Tibial nerve (tissue), 4 donors: ENCODE measurements around the gene PRSS50. TPM values are rescaled to one million over a fixed set of nuclear protein-coding genes. Genes with fewer than 3 reads are reported as not detected.
"Not testable (repeated sequence)": the region's sequence is repeated elsewhere in the genome, so short reads cannot be mapped to it uniquely, and the experiment has no call there.

Experiments used
- DNase-seq, 2 donors: peaks; one replicate each; pipeline ENCODE4 v3.0.0-alpha.2; 2019; ENCODE audit warnings: low spot score in 2 of 2
- H3K27ac ChIP-seq, 4 donors: fragments of 200-600 bp; sonication (generic) in 3 of 4; one replicate each; pipeline ENCODE4 v1.5.1; 2017 to 2019; ENCODE audit warnings: mild to moderate bottlenecking in 1 of 4
- H3K27me3 ChIP-seq, 2 donors: fragments of 200-600 bp; sonication (generic) in 1 of 2; one replicate each; pipeline versions ENCODE4 v1.5.1 to v1.6.0; 2017 to 2019
- H3K36me3 ChIP-seq, 3 donors: fragments of 200-600 bp; sonication (generic); one replicate each; pipeline ENCODE4 v1.5.1; 2018 to 2019
- H3K4me1 ChIP-seq, 4 donors: fragments of 200-600 bp; sonication (generic) in 3 of 4; one replicate each; pipeline ENCODE4 v1.5.1; 2017 to 2019
- H3K4me3 ChIP-seq, 4 donors: fragments of 200-600 bp; sonication (generic) in 3 of 4; one replicate each; pipeline ENCODE4 v1.5.1; 2017 to 2019; ENCODE audit warnings: mild to moderate bottlenecking in 1 of 4, moderate library complexity in 1 of 4
- H3K9me3 ChIP-seq, 4 donors: fragments of 200-600 bp; sonication (generic) in 3 of 4; one replicate each; pipeline ENCODE4 v1.5.1; 2017 to 2019
- EP300 ChIP-seq, 2 donors: sonication (generic); formaldehyde crosslinking; IDR thresholded peaks; one replicate each; pipeline ENCODE4 v1.6.1; 2017; ENCODE audit warnings: antibody characterized with exemption in 2 of 2, mild to moderate bottlenecking in 1 of 2
- POLR2A ChIP-seq, 2 donors: fragments of 450-650 bp; IDR thresholded peaks; one replicate each; pipeline ENCODE4 v1.6.1; 2017; ENCODE audit warnings: antibody characterized with exemption in 2 of 2, mild to moderate bottlenecking in 2 of 2, moderate library complexity in 2 of 2
- WGBS, 2 donors: methylation state at CpG; one replicate each; pipeline ENCODE4 v1.1.5; 2018; 5-methylcytosine and 5-hydroxymethylcytosine counted together
- total RNA-seq, 4 donors: library from RNA; depleted of rRNA; stranded (reverse); fragments of >200 nt; gene quantifications; one replicate each; pipeline ENCODE4 v1.1.0, GENCODE V29; 2016
- TF ChIP-seq, protein P1 (sequence below), 5 experiments: fragments of 200-600 bp in 3 of 5; fragments of 450-650 bp in 2 of 5; sonication (generic) in 3 of 5; IDR thresholded peaks; one replicate each; pipeline ENCODE4 v1.5.1; 2016 to 2019; ENCODE audit warnings: antibody characterized with exemption in 5 of 5, mild to moderate bottlenecking in 3 of 5, moderate library complexity in 2 of 5

The PRSS50 gene
- total RNA-seq, 4 donors from 2014 or later = 0.22 to 0.42 TPM; not detected in 2

DNA sequence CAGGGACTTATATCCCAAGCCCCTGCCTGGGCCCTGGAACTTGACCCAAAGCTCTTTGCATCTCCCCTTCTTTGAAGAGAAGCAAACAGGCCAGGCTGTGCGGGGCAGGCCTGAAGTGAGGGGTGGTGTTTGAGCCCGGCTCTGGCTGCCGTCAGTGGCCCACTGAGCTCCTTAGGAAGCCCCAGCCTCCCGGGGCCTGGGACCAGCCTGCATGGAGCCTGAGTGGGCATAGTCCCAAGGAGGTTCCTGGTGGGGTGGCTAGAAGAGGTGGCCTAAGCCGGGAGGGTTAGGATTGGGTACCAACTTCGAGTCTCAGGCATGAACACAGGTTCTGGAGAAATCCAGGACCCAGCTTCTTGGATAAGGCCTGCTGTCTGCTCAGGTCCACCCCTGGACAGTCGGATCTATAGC is 10.1 kb downstream of the PRSS50 start:
- 84 to 85% methylated on average over 3 to 7 of the region's 7 CpGs for WGBS, 2 donors
- peaks cover 0 to 3% (median 0%) of the 10 kb centered on the region in 4 donors for H3K4me1 ChIP-seq
- DNase-seq = no peak

DNA sequence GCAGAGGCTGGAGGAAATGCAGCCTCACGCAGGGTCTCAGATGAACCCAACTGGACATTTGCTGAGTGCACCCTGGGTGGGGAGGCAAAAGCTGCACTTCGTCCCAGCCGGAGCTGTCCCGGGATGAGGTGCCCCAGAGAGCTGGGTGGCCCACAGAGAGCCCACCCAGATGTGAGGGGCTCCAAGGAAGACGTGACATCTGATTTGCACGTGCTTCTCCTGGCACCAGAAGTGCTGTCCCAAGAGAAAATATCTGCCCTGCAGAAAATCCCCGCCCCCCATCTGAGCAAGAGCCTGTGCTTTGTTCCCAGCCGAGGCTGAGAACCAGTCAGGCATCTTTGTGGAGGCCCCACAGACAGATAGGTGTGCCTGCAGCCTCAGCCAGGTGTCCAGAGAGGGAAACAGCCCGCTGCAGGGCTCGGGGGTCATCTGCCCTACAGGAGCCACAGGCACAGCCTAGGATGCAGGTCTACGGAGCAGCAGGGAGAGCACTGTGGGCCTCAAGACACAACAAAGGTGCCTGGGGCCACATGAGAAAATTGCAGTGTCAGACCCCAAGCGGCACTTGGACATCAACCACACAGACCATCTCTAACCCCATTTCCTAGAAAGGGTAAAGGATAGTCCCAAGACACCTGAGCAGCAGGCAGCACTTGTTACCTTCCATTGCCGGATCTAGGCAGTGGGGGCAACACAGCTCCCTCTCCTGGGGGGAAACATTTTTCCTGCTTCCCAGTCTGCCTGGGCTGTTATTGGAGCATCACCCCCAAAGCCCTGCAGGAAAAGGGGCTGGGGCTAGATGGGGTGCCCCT is 10.7 kb downstream of the PRSS50 start:
- no peak for DNase-seq

More for the DNA sequence above, 10.1 kb downstream of the PRSS50 start:
- Histone ChIP-seq H3K4me3 (no peak overlapping the region), H3K27me3 (no peaks in the 10 kb centered on the region), H3K9me3 (no peaks in the 10 kb centered on the region), H3K27ac (no peak overlapping the region), H3K36me3 (no peaks in the 10 kb centered on the region)
- TF ChIP-seq POLR2A (IDR thresholded peaks at IDR 0.05) (no peak), EP300 (IDR thresholded peaks at IDR 0.05) (no peak)
- TF ChIP-seq, protein P1, sequence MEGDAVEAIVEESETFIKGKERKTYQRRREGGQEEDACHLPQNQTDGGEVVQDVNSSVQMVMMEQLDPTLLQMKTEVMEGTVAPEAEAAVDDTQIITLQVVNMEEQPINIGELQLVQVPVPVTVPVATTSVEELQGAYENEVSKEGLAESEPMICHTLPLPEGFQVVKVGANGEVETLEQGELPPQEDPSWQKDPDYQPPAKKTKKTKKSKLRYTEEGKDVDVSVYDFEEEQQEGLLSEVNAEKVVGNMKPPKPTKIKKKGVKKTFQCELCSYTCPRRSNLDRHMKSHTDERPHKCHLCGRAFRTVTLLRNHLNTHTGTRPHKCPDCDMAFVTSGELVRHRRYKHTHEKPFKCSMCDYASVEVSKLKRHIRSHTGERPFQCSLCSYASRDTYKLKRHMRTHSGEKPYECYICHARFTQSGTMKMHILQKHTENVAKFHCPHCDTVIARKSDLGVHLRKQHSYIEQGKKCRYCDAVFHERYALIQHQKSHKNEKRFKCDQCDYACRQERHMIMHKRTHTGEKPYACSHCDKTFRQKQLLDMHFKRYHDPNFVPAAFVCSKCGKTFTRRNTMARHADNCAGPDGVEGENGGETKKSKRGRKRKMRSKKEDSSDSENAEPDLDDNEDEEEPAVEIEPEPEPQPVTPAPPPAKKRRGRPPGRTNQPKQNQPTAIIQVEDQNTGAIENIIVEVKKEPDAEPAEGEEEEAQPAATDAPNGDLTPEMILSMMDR (IDR thresholded peaks at IDR 0.05) = no peak

DNA sequence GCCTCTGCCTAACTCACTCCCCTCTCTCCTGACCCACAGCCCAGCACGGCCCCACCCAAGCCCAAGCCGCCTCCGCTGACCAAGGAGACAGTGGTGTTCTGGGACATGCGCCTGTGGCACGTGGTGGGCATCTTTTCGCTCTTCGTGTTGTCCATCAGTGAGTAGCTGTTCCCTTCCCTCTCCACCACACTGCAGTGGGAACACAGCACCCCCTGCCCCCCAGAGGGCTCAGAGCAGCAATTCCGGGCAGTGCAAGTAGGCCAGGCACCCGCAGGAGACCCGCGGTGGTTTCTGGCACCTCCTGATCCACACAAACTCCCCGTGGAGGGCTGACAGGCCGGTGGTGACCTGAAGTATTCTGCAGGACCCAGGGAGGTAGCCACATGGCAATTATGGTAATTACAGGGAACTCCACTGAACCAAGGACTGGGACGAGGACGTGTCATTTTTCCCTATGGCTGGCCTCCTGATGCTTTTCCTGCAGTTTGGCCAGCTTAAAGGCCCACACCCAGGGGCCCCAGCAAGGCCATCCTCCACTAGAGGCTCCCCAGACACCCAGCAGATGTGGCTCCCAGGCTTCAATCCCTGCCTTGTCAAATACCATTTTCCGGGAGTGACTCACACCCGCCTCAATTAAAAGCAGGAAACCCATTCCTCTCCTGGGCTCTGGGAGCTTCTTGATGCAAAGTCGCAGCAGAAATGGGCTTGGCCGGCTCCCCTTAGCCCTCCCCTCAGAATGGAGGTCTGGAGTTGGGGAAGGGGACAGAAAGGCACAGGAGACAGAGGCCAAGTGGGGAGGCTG is 11.7 kb downstream of the PRSS50 start:
- no peak for DNase-seq
- Histone ChIP-seq H3K36me3 (no peaks in the 10 kb centered on the region), H3K9me3 (no peaks in the 10 kb centered on the region), H3K4me1 (peaks cover 0 to 12% (median 6%) of the 10 kb centered on the region in 4 donors), H3K27ac (no peak overlapping the region), H3K27me3 (peaks cover 0 to 9% of the 10 kb centered on the region in 2 donors), H3K4me3 (no peak overlapping the region)
- WGBS, 2 donors = 66 to 73% methylated on average over 14 to 19 of the region's 19 CpGs
- TF ChIP-seq, protein P1 (IDR thresholded peaks at IDR 0.05) = no peak
- no peak for TF ChIP-seq POLR2A (IDR thresholded peaks at IDR 0.05)
- TF ChIP-seq EP300 (IDR thresholded peaks at IDR 0.05) = no peak

More for the DNA sequence above, 10.7 kb downstream of the PRSS50 start:
- no peaks in the 10 kb centered on the region for H3K27me3 ChIP-seq
- peaks cover 0 to 3% (median 0%) of the 10 kb centered on the region in 4 donors for H3K4me1 ChIP-seq
- TF ChIP-seq, protein P1 (IDR thresholded peaks at IDR 0.05) = no peak
- TF ChIP-seq POLR2A (IDR thresholded peaks at IDR 0.05) = no peak
- TF ChIP-seq EP300 (IDR thresholded peaks at IDR 0.05) = no peak
- H3K4me3 ChIP-seq = no peak overlapping the region
- H3K27ac ChIP-seq = no peak overlapping the region
- H3K9me3 ChIP-seq = no peaks in the 10 kb centered on the region
- no peaks in the 10 kb centered on the region for H3K36me3 ChIP-seq
- 64 to 70% methylated on average over 12 to 13 of the region's 13 CpGs for WGBS, 2 donors

DNA sequence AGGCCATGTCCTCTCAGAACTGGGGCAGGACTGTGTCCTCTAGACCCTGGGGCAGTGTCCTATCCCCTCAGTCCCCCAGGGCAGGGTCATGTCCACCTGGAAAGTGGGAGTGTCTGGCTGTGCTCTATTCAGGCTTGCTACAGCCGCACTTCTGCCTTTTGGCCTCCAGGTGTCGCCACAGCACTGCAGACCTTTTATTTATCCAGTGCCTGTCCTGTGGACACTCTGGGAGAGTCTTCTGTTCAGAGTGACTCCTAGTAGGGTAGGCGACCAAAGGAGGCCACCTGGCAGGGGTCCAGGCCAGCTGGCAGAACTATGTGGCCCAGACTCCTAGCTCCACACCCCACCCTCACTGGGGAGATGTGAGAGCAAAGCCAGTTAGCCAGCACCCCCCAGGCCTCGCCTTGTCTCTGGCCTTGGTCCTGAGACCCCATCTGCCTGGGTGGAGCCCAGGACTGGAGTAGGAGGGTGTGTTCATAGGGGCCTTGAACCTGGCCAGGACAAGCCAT is 12.6 kb downstream of the PRSS50 start:
- no peak overlapping the region for H3K4me3 ChIP-seq
- WGBS, 2 donors = 7 to 33% methylated on average over 3 of the region's 4 CpGs
- H3K4me1 ChIP-seq = peaks cover 0 to 21% (median 15%) of the 10 kb centered on the region in 4 donors
- peaks cover 0 to 10% of the 10 kb centered on the region in 2 donors for H3K27me3 ChIP-seq
- H3K36me3 ChIP-seq = no peaks in the 10 kb centered on the region
- no peak overlapping the region for H3K27ac ChIP-seq
- no peaks in the 10 kb centered on the region for H3K9me3 ChIP-seq
- TF ChIP-seq, protein P1 (IDR thresholded peaks at IDR 0.05) = peak; percentile 95 to 97 (median 96)
- no peak for TF ChIP-seq EP300 (IDR thresholded peaks at IDR 0.05)
- peak; percentile 61 to 81 for DNase-seq

DNA sequence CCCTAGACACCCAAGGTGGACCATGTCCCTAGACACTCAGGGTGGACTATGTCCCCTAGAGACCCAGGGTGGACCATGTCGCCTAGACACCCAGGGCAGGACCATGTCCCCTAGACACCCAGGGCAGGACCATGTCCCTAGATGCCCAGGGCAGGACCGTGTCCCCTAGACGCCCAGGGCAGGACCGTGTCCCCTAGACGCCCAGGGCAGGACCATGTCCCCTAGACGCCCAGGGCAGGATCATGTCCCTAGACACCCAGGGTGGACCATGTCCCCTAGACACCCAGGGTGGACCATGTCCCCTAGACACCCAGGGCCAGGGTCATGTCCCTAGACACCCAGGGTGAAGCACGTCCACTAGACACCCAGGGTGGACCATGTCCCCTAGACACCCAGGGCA is 13.3 kb downstream of the PRSS50 start:
- H3K4me3 ChIP-seq, H3K27ac ChIP-seq, H3K9me3 ChIP-seq, DNase-seq, H3K36me3 ChIP-seq: not testable (repeated sequence)
- peaks cover 0 to 10% of the 10 kb centered on the region in 2 donors for H3K27me3 ChIP-seq
- 0 to 61% methylated on average over 1 to 6 of the region's 7 CpGs for WGBS, 2 donors
- peaks cover 0 to 28% (median 19%) of the 10 kb centered on the region in 4 donors for H3K4me1 ChIP-seq
